OCI-LY1 (cell line): ENCODE measurements around the gene CCL8.

Experiments
- CTCF ChIP-seq: fragments of 200-600 bp; sonication (generic), shearing (Covaris generic); IDR thresholded peaks from 2 replicates; pipeline ENCODE4 v1.5.1; 2017; ENCODE audit warnings: mild to moderate bottlenecking, antibody characterized with exemption, low read length, moderate library complexity, mixed read lengths
- EZH2 ChIP-seq: fragments of 200-600 bp; sonication (generic), shearing (Covaris generic); IDR thresholded peaks from 2 replicates; pipeline ENCODE4 v1.8.0; 2017; ENCODE audit warnings: borderline replicate concordance, mixed run types, mild to moderate bottlenecking, antibody characterized with exemption, low read length, moderate library complexity, mixed read lengths

GRCh38 chr17:34313164-34313563 lies 6.1 kb upstream of the CCL8 start:
- TF ChIP-seq CTCF (no peak), EZH2 (no peak)
